H1 (cell line): ENCODE data around the gene CCL25. TPM values are rescaled to one million over a fixed set of nuclear protein-coding genes. Genes with fewer than 3 reads are reported as not detected.

Experiments
- polyA plus RNA-seq, 7 experiments: library from polyadenylated mRNA; depleted of rRNA in 3 of 7; stranded (reverse) in 5 of 7; unstranded in 2 of 7; fragments of >200 nt in 5 of 7; fragments of 200-250 nt in 2 of 7; gene quantifications; 1 replicate in 5 of 7; 2 replicates in 1 of 7; 4 replicates in 1 of 7; pipeline versions ENCODE4 v1.2.1 to v1.2.3, GENCODE V29; 2011 to 2013; ENCODE audit warnings: missing spikeins in 2 of 7, mixed read lengths in 2 of 7
- total RNA-seq: library from RNA; stranded (reverse); fragmentation: NEBNext Ultra II Directional; extraction: Animal tissue kit (Norgen Biotek cat#: 25700); gene quantifications from 2 replicates; pipeline ENCODE4 v1.2.1, GENCODE V29; 2021
- TF ChIP-seq, protein P1 (sequence below): fragments of 300-600 bp; sonication (generic); IDR thresholded peaks from 2 replicates; pipeline ENCODE4 v1.7.1; 2012; ENCODE audit warnings: low read length, moderate library complexity, mild to moderate bottlenecking, inconsistent platforms; ENCODE audit not compliant: insufficient replicate concordance
- TF ChIP-seq, protein P2 (sequence below), 3 experiments: IDR thresholded peaks; 1 replicate in 2 of 3; 2 replicates in 1 of 3; pipeline versions ENCODE4 v1.5.1 to v1.6.1; 2011; ENCODE audit warnings: low read length in 3 of 3, mild to moderate bottlenecking in 3 of 3, inconsistent platforms in 2 of 3, low read depth in 1 of 3, moderate library complexity in 1 of 3; ENCODE audit not compliant: insufficient read depth in 1 of 3; ENCODE audit errors: control extremely low read depth in 1 of 3

Gene CCL25
- total and polyA plus RNA-seq, 2 of the 8 experiments (the other 6 are each of a cell fraction or from before 2014, with no cell fraction given): 0.59 TPM; not detected in 1

DNA sequence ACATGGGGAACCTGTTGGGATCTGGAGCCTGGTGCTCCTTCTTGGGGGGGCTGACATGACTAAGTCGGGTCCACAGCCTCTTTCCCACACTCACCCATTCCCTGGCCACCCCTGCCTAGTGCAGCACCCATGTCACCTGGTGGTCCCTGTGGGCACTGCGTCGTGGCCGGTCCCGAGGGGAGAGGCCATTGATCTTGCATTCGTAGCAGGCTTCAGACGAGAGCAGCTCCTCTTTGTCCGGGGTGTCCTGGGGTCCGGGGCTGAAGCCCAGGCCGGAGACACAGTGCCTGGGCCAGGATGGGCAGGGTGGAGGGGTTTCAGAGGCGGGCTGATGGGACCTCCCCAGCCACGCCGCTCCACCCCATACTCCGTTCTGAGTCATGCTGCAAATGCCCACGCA is 19.4 kb downstream of the CCL25 start (continued):
- TF ChIP-seq, protein P1, sequence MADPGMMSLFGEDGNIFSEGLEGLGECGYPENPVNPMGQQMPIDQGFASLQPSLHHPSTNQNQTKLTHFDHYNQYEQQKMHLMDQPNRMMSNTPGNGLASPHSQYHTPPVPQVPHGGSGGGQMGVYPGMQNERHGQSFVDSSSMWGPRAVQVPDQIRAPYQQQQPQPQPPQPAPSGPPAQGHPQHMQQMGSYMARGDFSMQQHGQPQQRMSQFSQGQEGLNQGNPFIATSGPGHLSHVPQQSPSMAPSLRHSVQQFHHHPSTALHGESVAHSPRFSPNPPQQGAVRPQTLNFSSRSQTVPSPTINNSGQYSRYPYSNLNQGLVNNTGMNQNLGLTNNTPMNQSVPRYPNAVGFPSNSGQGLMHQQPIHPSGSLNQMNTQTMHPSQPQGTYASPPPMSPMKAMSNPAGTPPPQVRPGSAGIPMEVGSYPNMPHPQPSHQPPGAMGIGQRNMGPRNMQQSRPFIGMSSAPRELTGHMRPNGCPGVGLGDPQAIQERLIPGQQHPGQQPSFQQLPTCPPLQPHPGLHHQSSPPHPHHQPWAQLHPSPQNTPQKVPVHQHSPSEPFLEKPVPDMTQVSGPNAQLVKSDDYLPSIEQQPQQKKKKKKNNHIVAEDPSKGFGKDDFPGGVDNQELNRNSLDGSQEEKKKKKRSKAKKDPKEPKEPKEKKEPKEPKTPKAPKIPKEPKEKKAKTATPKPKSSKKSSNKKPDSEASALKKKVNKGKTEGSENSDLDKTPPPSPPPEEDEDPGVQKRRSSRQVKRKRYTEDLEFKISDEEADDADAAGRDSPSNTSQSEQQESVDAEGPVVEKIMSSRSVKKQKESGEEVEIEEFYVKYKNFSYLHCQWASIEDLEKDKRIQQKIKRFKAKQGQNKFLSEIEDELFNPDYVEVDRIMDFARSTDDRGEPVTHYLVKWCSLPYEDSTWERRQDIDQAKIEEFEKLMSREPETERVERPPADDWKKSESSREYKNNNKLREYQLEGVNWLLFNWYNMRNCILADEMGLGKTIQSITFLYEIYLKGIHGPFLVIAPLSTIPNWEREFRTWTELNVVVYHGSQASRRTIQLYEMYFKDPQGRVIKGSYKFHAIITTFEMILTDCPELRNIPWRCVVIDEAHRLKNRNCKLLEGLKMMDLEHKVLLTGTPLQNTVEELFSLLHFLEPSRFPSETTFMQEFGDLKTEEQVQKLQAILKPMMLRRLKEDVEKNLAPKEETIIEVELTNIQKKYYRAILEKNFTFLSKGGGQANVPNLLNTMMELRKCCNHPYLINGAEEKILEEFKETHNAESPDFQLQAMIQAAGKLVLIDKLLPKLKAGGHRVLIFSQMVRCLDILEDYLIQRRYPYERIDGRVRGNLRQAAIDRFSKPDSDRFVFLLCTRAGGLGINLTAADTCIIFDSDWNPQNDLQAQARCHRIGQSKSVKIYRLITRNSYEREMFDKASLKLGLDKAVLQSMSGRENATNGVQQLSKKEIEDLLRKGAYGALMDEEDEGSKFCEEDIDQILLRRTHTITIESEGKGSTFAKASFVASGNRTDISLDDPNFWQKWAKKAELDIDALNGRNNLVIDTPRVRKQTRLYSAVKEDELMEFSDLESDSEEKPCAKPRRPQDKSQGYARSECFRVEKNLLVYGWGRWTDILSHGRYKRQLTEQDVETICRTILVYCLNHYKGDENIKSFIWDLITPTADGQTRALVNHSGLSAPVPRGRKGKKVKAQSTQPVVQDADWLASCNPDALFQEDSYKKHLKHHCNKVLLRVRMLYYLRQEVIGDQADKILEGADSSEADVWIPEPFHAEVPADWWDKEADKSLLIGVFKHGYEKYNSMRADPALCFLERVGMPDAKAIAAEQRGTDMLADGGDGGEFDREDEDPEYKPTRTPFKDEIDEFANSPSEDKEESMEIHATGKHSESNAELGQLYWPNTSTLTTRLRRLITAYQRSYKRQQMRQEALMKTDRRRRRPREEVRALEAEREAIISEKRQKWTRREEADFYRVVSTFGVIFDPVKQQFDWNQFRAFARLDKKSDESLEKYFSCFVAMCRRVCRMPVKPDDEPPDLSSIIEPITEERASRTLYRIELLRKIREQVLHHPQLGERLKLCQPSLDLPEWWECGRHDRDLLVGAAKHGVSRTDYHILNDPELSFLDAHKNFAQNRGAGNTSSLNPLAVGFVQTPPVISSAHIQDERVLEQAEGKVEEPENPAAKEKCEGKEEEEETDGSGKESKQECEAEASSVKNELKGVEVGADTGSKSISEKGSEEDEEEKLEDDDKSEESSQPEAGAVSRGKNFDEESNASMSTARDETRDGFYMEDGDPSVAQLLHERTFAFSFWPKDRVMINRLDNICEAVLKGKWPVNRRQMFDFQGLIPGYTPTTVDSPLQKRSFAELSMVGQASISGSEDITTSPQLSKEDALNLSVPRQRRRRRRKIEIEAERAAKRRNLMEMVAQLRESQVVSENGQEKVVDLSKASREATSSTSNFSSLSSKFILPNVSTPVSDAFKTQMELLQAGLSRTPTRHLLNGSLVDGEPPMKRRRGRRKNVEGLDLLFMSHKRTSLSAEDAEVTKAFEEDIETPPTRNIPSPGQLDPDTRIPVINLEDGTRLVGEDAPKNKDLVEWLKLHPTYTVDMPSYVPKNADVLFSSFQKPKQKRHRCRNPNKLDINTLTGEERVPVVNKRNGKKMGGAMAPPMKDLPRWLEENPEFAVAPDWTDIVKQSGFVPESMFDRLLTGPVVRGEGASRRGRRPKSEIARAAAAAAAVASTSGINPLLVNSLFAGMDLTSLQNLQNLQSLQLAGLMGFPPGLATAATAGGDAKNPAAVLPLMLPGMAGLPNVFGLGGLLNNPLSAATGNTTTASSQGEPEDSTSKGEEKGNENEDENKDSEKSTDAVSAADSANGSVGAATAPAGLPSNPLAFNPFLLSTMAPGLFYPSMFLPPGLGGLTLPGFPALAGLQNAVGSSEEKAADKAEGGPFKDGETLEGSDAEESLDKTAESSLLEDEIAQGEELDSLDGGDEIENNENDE: no peak
- TF ChIP-seq, protein P2, sequence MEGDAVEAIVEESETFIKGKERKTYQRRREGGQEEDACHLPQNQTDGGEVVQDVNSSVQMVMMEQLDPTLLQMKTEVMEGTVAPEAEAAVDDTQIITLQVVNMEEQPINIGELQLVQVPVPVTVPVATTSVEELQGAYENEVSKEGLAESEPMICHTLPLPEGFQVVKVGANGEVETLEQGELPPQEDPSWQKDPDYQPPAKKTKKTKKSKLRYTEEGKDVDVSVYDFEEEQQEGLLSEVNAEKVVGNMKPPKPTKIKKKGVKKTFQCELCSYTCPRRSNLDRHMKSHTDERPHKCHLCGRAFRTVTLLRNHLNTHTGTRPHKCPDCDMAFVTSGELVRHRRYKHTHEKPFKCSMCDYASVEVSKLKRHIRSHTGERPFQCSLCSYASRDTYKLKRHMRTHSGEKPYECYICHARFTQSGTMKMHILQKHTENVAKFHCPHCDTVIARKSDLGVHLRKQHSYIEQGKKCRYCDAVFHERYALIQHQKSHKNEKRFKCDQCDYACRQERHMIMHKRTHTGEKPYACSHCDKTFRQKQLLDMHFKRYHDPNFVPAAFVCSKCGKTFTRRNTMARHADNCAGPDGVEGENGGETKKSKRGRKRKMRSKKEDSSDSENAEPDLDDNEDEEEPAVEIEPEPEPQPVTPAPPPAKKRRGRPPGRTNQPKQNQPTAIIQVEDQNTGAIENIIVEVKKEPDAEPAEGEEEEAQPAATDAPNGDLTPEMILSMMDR (IDR thresholded peaks at IDR 0.05; ENCODE audit: control extremely low read depth in 1 of 3, insufficient read depth in 1 of 3, low read depth in 1 of 3, low read length in 3 of 3): peak; percentile 23 to 58 (median 38); a peak in 3 of 4 replicates
- TF ChIP-seq, all 59 proteins: peak for 2
